ENCODE measurements around the gene EVA1B. TPM values are rescaled to one million over a fixed set of nuclear protein-coding genes. Genes with fewer than 3 reads are reported as not detected.

The EVA1B gene
- total RNA-seq, 2 experiments from 2014 or later: 25.5 to 28.7 TPM

GRCh38 chr1:36324353-36324703, 883 bp upstream of the EVA1B start:
- H3K4me3 Mint-ChIP-seq: peak overlapping the region; percentile 75
- peaks cover 7% of the 10 kb centered on the region for H3K27me3 Mint-ChIP-seq
- no peak for DNase-seq
- POLR2A ChIA-PET: interaction anchor here (1.0 to 4.6 kb wide), 8 partner anchors 8 to 175 kb away, joined by 3 to 32 read pairs (median 6); partner anchors contain the start of genes SH3D21, STK40, THRAP3 and TRAPPC3
- H3K36me3 Mint-ChIP-seq (ENCODE audit: low read depth): peaks cover 3% of the 10 kb centered on the region
- no peak overlapping the region for H3K27ac Mint-ChIP-seq
- peaks cover 56% of the 10 kb centered on the region for H3K4me1 Mint-ChIP-seq
- CTCF ChIA-PET: interaction anchor here (0.7 to 2.3 kb wide), 4 partner anchors 13 to 134 kb away, joined by 3 to 7 read pairs (median 4); no protein-coding TSS in a partner anchor
- no peaks in the 10 kb centered on the region for H3K9me3 Mint-ChIP-seq

- ChIA-PET CTCF (interaction anchor here (0.5 to 2.8 kb wide), 7 partner anchors 15 to 174 kb away, joined by 3 to 9 read pairs (median 4); partner anchors contain the start of genes SH3D21, THRAP3 and TRAPPC3), POLR2A (interaction anchor here (0.6 to 4.6 kb wide), 13 partner anchors 10 to 227 kb away, joined by 3 to 32 read pairs (median 4); partner anchors contain the start of genes SH3D21, STK40, THRAP3 and TRAPPC3)
- peak overlapping the region; percentile 70 for H3K4me3 Mint-ChIP-seq
- peak; percentile 59 for DNase-seq
- no peaks in the 10 kb centered on the region for H3K9me3 Mint-ChIP-seq
- peaks cover 46% of the 10 kb centered on the region for H3K4me1 Mint-ChIP-seq
- peak overlapping the region; percentile 54 for H3K27ac Mint-ChIP-seq
- peaks cover 3% of the 10 kb centered on the region for H3K36me3 Mint-ChIP-seq (ENCODE audit: low read depth)
- H3K27me3 Mint-ChIP-seq: peaks cover 7% of the 10 kb centered on the region
Observed at GRCh38 chr1:36322786-36323635, 434 bp downstream of the EVA1B start.

GRCh38 chr1:36322041-36322785, 1.2 kb downstream of the EVA1B start:
- no peak overlapping the region for H3K27ac Mint-ChIP-seq
- ChIA-PET CTCF (interaction anchor here (0.5 to 2.8 kb wide), 6 partner anchors 16 to 102 kb away, joined by 3 to 9 read pairs (median 4); partner anchors contain the start of genes SH3D21 and STK40), POLR2A (interaction anchor here (1.0 to 4.6 kb wide), 5 partner anchors 16 to 98 kb away, joined by 3 to 32 read pairs (median 5); partner anchors contain the start of genes SH3D21 and STK40)
- DNase-seq: no peak
- peaks cover 38% of the 10 kb centered on the region for H3K4me1 Mint-ChIP-seq
- H3K9me3 Mint-ChIP-seq: no peaks in the 10 kb centered on the region
- H3K27me3 Mint-ChIP-seq: peaks cover 7% of the 10 kb centered on the region
- peaks cover 5% of the 10 kb centered on the region for H3K36me3 Mint-ChIP-seq (ENCODE audit: low read depth)
- peak overlapping the region; percentile 70 for H3K4me3 Mint-ChIP-seq

GRCh38 chr1:36321119-36321951, 2.1 kb downstream of the EVA1B start:
- peaks cover 5% of the 10 kb centered on the region for H3K36me3 Mint-ChIP-seq (ENCODE audit: low read depth)
- no peak for DNase-seq
- H3K4me1 Mint-ChIP-seq: peaks cover 29% of the 10 kb centered on the region
- no peak overlapping the region for H3K27ac Mint-ChIP-seq
- H3K4me3 Mint-ChIP-seq: peak overlapping the region; percentile 55
- no peaks in the 10 kb centered on the region for H3K9me3 Mint-ChIP-seq
- ChIA-PET CTCF (interaction anchor here (0.7 to 2.8 kb wide), 3 partner anchors 15 to 64 kb away, joined by 3 to 9 read pairs (median 3); partner anchors contain the start of genes SH3D21 and STK40), POLR2A (interaction anchor here (1.2 to 4.6 kb wide), 3 partner anchors 12 to 36 kb away, joined by 3 to 32 read pairs (median 8); partner anchors contain the start of gene SH3D21)
- peaks cover 7% of the 10 kb centered on the region for H3K27me3 Mint-ChIP-seq

- H3K36me3 Mint-ChIP-seq (ENCODE audit: low read depth): peaks cover 5% of the 10 kb centered on the region
- H3K27ac Mint-ChIP-seq: no peak overlapping the region
- peak overlapping the region; percentile 38 for H3K4me3 Mint-ChIP-seq
- H3K4me1 Mint-ChIP-seq: peaks cover 26% of the 10 kb centered on the region
- H3K9me3 Mint-ChIP-seq: no peaks in the 10 kb centered on the region
- peaks cover 5% of the 10 kb centered on the region for H3K27me3 Mint-ChIP-seq
- no peak for DNase-seq
- CTCF ChIA-PET: interaction anchor here (0.7 kb wide), 1 partner anchor 23 kb away, joined by 3 read pairs; no protein-coding TSS in a partner anchor
- POLR2A ChIA-PET: interaction anchor here (0.9 to 4.6 kb wide), 3 partner anchors 11 to 65 kb away, joined by 3 to 32 read pairs (median 8); partner anchors contain the start of genes SH3D21 and STK40
Observed at GRCh38 chr1:36320767-36321118, 2.7 kb downstream of the EVA1B start.

- ChIA-PET CTCF (interaction anchor here (0.7 kb wide), 1 partner anchor 23 kb away, joined by 3 read pairs; no protein-coding TSS in a partner anchor), POLR2A (interaction anchor here (0.9 to 4.6 kb wide), 4 partner anchors 11 to 171 kb away, joined by 3 to 32 read pairs (median 6); partner anchors contain the start of genes SH3D21, STK40 and TRAPPC3)
- H3K36me3 Mint-ChIP-seq (ENCODE audit: low read depth): peaks cover 5% of the 10 kb centered on the region
- H3K27me3 Mint-ChIP-seq: peaks cover 4% of the 10 kb centered on the region
- H3K9me3 Mint-ChIP-seq: no peaks in the 10 kb centered on the region
- peaks cover 25% of the 10 kb centered on the region for H3K4me1 Mint-ChIP-seq
- H3K27ac Mint-ChIP-seq: no peak overlapping the region
- peak overlapping the region; percentile 38 for H3K4me3 Mint-ChIP-seq
- no peak for DNase-seq
Observed at GRCh38 chr1:36320291-36320761, 3.1 kb downstream of the EVA1B start.

GRCh38 chr1:36309397-36309796, 14.0 kb downstream of the EVA1B start:
- no peaks in the 10 kb centered on the region for H3K9me3 Mint-ChIP-seq
- no peak overlapping the region for H3K4me3 Mint-ChIP-seq
- ChIA-PET CTCF (interaction anchor here (0.9 kb wide), 1 partner anchor 9 kb away, joined by 10 read pairs; no protein-coding TSS in a partner anchor), POLR2A (interaction anchor here (1.1 to 2.8 kb wide), 4 partner anchors 11 to 154 kb away, joined by 3 to 8 read pairs (median 4); partner anchors contain the start of gene MAP7D1)
- H3K27ac Mint-ChIP-seq: no peak overlapping the region
- no peak for DNase-seq
- peaks cover 23% of the 10 kb centered on the region for H3K36me3 Mint-ChIP-seq (ENCODE audit: low read depth)
- H3K4me1 Mint-ChIP-seq: peaks cover 39% of the 10 kb centered on the region
- no peaks in the 10 kb centered on the region for H3K27me3 Mint-ChIP-seq

GRCh38 chr1:36307601-36308330, 15.7 kb downstream of the EVA1B start:
- ChIA-PET POLR2A (interaction anchor here (1.1 to 4.4 kb wide), 4 partner anchors 15 to 158 kb away, joined by 3 to 32 read pairs (median 8); partner anchors contain the start of genes EVA1B and THRAP3), CTCF (interaction anchor here (1.1 to 1.9 kb wide), 6 partner anchors 22 to 208 kb away, joined by 3 to 10 read pairs (median 6); no protein-coding TSS in a partner anchor)
- Mint-ChIP-seq H3K9me3 (no peaks in the 10 kb centered on the region), H3K36me3 (ENCODE audit: low read depth) (peaks cover 37% of the 10 kb centered on the region), H3K27me3 (no peaks in the 10 kb centered on the region), H3K27ac (no peak overlapping the region), H3K4me3 (peak overlapping the region; percentile 89), H3K4me1 (peaks cover 40% of the 10 kb centered on the region)
- no peak for DNase-seq

GRCh38 chr1:36306902-36307456, 16.5 kb downstream of the EVA1B start:
- H3K36me3 Mint-ChIP-seq (ENCODE audit: low read depth): peaks cover 44% of the 10 kb centered on the region

GRCh38 chr1:36306210-36306901, 17.1 kb downstream of the EVA1B start, which contains the start of gene SH3D21:
SH3D21 (plus strand) TSS chr1:36306368; CDS start chr1:36306421, 53 bp downstream.
- DNase-seq: peak; percentile 61
- peak within 1 kb of the TSS; percentile 89 for H3K4me3 Mint-ChIP-seq
- CTCF ChIA-PET: interaction anchor here (0.8 to 1.9 kb wide), 16 partner anchors 8 to 207 kb away, joined by 3 to 10 read pairs (median 4); partner anchors contain the start of genes EVA1B, THRAP3 and TRAPPC3
- H3K9me3 Mint-ChIP-seq: no peaks in the 10 kb centered on the region
- peaks cover 40% of the 10 kb centered on the region for H3K4me1 Mint-ChIP-seq
- H3K36me3 Mint-ChIP-seq (ENCODE audit: low read depth): peaks cover 47% of the 10 kb centered on the region
- peak within 1 kb of the TSS; percentile 81 for H3K27ac Mint-ChIP-seq
- H3K27me3 Mint-ChIP-seq: no peaks in the 10 kb centered on the region
- POLR2A ChIA-PET: interaction anchor here (0.6 to 4.4 kb wide), 12 partner anchors 16 to 211 kb away, joined by 3 to 32 read pairs (median 3); partner anchors contain the start of genes EVA1B, MRPS15, OSCP1 and THRAP3

More at GRCh38 chr1:36306902-36307456, 16.5 kb downstream of the EVA1B start:
- ChIA-PET POLR2A (interaction anchor here (0.6 to 4.4 kb wide), 11 partner anchors 16 to 212 kb away, joined by 3 to 32 read pairs (median 3); partner anchors contain the start of genes EVA1B, MRPS15, OSCP1 and THRAP3), CTCF (interaction anchor here (0.8 to 1.9 kb wide), 16 partner anchors 8 to 207 kb away, joined by 3 to 10 read pairs (median 4); partner anchors contain the start of genes EVA1B, THRAP3 and TRAPPC3)
- peak overlapping the region; percentile 81 for H3K27ac Mint-ChIP-seq
- H3K4me3 Mint-ChIP-seq: peak overlapping the region; percentile 89
- H3K9me3 Mint-ChIP-seq: no peaks in the 10 kb centered on the region
- peak; percentile 93 for DNase-seq
- H3K27me3 Mint-ChIP-seq: no peaks in the 10 kb centered on the region
- peaks cover 40% of the 10 kb centered on the region for H3K4me1 Mint-ChIP-seq

Data from activated CD4-positive, alpha-beta memory T cell treated with anti-CD3 and anti-CD28 coated beads, Interleukin-2, amount 10 ng/mL, durations not matched to agents 7 days and 5 days (primary cell).